ENCODE measurements around the gene CD96.

The CD96 gene

DNA sequence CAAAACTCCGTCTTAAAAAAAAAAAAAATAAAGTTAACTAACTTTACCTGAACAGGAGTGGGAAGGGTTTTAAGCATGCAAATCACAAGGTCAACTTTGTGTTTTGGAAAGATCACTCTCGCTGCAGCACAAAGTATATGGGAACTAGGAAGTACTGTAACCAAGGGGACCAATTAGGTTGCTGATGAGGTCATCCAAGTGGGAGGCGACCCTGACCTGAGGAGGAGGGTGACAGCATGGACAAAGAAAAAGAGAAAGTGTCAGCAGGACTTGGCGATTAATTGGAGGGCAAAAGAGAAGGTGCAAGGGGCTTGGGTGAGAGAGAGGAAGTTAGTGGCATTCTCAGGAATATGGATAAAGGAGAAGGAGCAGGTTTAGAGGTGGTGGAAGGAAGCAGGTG is 142.6 kb downstream of the CD96 start:
- DNase-seq, result no peak

DNA sequence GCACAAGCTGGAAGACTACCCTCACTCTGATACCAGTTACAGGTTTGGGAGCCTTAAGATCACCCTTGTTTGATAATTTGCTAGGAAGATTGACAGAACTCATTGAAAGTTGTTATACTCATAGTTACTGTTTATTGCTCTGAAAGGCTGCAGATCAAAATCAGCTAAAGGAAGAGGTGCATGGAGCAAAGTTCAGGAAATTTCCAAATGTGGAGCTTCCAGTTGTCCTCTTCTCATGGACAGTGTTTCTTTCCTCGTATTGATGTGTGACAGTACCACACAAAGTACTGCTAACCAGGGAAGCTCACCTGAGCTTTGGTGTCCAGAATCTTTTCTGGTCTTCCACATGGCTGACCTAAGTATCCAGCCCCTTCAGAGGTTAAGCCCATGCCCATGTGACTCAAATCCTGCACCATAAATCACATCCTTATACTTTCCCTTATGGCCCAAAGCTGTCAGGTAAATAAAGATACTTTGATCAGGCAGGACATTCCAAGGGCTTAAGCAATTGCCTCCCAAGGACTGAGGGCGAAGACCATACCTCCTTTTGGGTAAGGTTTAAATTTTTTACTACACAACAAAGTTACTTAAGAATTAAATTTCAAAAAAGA is 146.3 kb downstream of the CD96 start:
- DNase-seq, result no peak

DNA sequence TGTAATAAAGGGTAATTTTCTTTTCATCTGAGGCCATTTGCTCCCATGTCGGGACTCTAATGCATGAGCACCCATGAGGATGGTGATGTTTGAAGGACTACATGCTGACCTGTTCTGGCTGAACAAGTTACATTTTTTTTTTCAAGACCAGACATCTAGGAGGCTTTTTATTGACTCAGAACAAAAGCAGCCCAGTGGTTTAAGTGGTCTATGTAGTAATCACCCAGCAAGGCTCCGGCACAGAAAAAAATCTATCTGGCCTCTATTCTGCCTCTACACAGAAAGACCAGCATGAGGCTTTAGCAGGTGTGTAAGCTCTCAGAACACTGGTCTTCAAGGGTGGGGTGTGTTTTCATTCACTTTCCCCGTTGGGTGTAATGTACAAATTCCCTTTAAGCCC is 148.2 kb downstream of the CD96 start:
- DNase-seq, result no peak

DNA sequence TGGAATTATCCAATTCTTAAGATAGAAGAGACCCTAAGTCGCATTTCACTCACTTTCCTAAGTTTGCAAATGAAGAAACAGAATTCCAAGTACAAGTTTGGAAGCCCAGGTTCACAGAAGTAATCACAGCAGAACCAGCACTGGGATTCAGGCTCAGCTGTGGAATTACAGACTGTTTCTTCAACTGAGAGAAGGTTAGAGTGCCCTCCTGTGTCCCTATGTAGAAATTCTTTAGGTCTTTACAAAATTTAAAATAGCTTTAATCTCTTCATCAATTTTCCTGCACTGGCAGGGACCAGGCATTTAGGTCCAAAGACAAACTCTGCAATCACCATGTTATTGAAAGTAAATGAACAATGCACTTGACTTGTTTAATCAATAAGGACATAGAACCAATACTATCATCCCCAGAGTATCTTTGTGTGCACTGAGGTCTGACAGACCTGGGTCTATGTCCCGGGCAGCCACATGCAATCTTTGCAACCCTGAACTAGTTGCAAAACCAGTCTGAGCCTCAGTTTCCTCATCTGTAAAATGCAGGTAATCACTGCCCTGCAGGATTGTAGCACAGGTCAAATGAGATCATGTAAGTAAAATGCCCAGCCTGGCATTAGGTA is 149.4 kb downstream of the CD96 start:
- DNase-seq, result no peak

DNA sequence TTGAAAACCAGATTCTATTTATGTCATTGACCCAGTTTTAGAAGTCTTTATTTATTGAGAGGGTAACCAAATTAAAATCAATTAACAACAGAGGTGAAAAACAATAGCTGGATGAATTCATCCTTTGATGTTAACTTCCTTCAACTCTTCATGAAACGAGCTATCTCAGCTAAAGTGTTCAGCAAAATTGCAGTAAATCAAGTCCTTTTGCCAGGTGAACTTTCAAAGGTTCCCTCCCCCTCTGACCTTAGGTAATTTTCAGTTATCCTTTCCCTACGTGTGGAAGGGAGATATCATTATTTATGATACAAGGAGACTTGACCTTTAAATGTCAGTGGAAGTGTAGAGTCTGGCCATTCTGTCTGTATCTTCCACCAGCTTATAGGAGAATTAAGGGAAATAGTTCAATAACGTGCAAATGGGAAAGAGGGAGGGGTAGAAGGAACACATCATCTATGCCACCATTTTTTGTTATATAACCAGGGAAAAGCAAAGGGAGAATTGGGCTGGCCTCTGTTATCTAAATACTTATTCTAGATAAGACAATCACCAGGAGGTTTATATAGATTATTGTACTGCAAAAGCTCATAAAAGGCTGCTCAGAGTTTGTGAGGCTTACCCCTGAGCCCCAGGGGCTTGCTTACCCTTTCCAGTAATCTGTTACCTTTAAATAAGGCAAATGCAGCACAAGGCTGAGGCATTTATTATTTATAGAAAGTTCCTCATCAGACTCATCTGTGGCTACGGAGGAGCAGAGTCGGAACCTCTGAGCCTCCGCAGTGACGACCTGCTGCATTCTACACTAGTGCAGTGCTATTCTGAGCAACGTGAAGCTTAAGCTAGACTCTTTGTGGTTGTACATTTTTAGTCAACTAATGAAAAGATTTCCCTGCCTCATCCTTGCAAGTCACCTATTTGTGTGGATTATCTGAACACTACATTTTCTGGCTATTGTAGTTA is 150.9 kb downstream of the CD96 start:
- DNase-seq, result no peak

DNA sequence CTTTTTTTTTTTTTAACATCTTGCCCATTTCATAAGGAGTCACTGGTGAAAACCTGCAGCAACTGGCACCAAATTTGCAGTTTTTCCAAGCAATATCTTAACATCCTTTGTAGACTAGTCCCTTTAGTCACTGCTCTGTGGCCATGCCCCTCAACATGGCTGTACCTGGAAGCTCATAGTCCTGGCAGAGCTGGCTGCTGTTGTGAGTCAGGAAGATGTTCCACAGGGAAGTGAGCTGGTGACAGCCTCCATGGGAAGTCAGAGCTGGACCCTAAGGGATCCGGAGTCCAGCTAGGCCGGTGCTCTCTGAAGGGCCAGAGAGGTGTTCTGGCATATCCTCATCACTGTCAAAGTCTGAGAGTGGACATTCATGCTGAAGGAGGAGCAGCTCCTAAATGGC is 152.5 kb downstream of the CD96 start:
- DNase-seq, result no peak

DNA sequence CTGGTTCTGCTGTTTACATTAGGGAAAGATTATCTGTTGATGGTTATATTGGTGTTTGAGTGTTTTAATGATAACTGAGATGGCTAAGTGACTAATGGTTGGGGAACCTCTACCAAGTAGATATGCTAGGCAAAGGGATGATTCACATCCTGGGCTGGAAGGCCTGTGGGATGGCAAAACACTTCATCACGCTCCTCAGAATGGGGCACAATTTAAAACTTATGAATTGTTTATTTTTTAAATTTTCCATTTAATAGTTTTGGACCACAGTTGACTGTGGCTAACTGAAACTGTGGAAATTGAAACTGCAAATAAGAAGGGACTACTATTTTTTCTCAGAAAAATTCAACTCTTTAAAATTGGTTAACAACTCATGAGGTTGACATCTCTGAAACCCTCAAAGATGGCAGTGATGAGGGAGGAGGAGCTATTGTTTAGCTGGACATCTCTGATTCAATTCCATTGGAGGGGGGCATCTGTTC is 153.7 kb downstream of the CD96 start:
- DNase-seq, result peak; percentile 27

DNA sequence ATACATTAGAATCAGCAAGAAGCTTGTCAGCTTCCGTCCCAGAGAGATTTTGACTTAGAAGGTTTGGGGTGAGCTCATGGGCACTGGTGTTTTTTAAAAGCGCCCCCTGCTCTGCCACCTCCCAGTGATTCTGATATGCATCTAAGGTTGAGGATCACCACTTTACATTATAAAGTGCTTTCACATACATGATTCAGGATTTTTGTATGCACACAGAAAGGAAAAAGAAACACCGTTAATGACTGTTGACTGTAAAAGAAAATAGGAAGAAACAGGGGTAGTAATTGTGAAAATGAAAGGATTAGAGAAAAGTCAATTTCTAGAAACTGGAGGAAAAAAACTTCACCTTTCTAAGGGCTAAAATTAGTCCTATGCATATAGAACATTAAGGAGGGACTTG is 158.1 kb downstream of the CD96 start:
- peak; percentile 12 for DNase-seq

DNA sequence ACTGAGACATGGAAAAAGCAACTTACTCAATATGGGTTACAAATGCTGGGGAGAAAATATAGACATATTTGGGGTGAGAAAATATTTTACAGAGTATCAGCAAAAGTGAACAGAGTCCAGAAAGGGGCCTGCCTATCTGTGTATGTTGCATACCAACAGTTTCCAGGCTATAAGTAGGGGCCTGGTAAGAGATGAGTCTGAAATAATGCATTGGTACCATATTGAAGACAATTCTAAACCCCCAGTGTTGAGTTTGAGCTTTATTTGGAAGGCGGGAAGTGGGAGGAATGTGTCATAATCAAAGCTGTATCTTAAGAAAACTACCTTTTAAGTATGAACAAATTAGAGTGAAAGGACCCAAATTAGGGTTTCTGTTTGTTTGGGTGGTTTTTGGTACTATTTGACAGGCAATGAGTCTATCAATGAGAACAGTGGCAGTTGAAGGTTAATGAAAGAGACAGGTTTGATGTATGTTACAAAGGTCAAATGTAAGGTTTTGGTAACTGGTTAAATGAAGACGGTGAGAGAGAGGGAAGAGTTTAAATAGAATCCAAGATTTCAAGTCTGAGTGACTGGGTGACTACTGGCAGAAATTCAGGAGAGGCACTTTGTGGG is 159.4 kb downstream of the CD96 start:
- no peak for DNase-seq
